ENCODE results near the gene ACTL6B.

DNA sequence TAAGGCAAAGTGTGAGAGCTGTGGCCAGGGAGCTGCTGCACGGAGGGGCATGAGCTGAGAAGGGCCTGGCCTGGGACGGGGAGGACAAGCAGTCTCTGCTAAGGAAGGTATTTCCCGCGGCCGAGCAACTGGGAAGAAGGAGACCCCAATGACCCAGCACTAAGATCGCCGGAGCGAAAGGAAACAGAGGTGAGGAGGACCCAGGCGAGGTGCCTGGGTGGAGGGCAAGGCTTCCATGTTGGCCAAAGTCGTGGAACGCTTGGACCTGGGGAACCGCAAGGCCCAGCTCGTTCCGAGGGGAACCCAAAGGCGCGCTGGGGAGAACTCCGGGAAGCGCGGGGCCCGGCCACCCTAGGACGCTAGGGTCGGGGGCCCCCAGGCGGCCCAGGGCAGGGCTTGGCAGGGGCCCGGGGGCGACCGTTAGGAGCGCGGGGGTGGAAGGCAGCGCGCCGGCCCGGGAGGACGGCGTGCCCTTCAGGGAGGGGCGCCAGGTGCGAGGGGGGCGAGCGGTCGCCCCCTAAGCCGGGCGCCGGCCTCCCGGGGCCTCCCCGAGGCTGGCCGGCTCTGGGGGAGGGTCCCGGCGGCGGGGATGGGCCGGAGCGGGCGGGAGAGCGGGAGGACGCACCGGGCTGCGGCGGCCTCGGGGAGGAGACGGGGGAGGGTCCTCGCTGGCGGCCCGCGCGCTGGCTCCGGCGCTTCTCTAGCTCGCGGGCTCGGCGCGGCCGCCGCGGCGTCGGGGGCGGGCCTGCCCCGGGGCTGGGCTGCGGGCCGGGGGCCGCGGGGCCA lies 37.3 kb upstream of the ACTL6B start:
- TF ChIP-seq FOXA1 (IDR thresholded peaks at IDR 0.05) (no peak), HDGF (IDR thresholded peaks at IDR 0.05; ENCODE audit: borderline replicate concordance) (no peak), TARDBP (IDR thresholded peaks at IDR 0.05) (no peak), SUZ12 (IDR thresholded peaks at IDR 0.05) (no peak)

All from HEK293T (cell line).